Ascending aorta (tissue), 2 donors: Measurements from ENCODE around the gene RNF207. TPM values are rescaled to one million over a fixed set of nuclear protein-coding genes. Genes with fewer than 3 reads are reported as not detected.

Experiments
- DNase-seq, 2 donors: peaks; one replicate each; pipeline ENCODE4 v3.0.0-alpha.2; 2019; ENCODE audit warnings: low spot score in 2 of 2
- H3K27ac ChIP-seq, 2 donors: fragments of 200-600 bp; sonication (generic); one replicate each; pipeline ENCODE4 v1.5.1; 2016 to 2017; ENCODE audit warnings: mild to moderate bottlenecking in 1 of 2
- H3K27me3 ChIP-seq: fragments of 200-600 bp; sonication (generic); one replicate; pipeline ENCODE4 v1.5.1; 2017
- H3K36me3 ChIP-seq, 2 donors: fragments of 200-600 bp; sonication (generic); one replicate each; pipeline ENCODE4 v1.5.1; 2016
- H3K4me1 ChIP-seq, 2 donors: fragments of 200-600 bp; sonication (generic); one replicate each; pipeline ENCODE4 v1.5.1; 2016 to 2017; ENCODE audit warnings: mild to moderate bottlenecking in 1 of 2
- H3K4me3 ChIP-seq, 2 donors: fragments of 200-600 bp; sonication (generic); one replicate each; pipeline ENCODE4 v1.5.1; 2016 to 2017; ENCODE audit warnings: mild to moderate bottlenecking in 1 of 2
- H3K9me3 ChIP-seq, 2 donors: fragments of 200-600 bp; sonication (generic); one replicate each; pipeline ENCODE4 v1.5.1; 2016
- intact Hi-C: fragments of 100-400 bp; cut with DNase I; formaldehyde crosslinking; loops from one replicate; pipeline ENCODE4 v1.15.1; 2023
- total RNA-seq: library from RNA; depleted of rRNA; stranded (reverse); fragments of >200 nt; gene quantifications from one replicate; pipeline ENCODE4 v1.1.0, GENCODE V29; 2016
- TF ChIP-seq, protein P1 (sequence below), 3 experiments: fragments of 200-600 bp in 2 of 3; fragments of 450-650 bp in 1 of 3; sonication (generic) in 2 of 3; IDR thresholded peaks; one replicate each; pipeline ENCODE4 v1.5.1; 2016 to 2019; ENCODE audit warnings: antibody characterized with exemption in 3 of 3, mild to moderate bottlenecking in 1 of 3, moderate library complexity in 1 of 3

RNF207 gene
- total RNA-seq, 1 donor from 2014 or later = 81.1 TPM

- DNase-seq = no peak
Measured at GRCh38 chr1:6253380-6253779, 47.5 kb downstream of the RNF207 start.

DNA sequence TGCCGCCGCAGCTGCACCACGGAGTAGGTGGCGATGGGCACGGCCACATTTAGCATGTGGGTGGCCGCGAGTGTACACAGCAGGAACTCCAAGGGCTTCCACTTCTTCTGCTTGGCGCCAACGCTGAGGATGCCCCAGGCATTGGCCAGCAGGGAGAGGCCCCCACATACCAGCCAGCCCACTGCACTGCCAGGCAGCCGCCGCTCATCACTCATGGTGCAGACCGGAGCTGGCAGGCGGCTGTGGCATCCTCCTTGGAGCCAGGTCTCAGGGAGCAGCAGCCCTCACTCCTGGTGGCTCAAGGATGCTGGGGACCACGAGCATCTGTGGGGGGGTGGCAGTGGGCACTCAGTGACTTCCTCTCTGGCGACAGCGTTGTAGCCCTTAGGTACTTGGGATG is 48.8 kb downstream of the RNF207 start:
- Histone ChIP-seq H3K27ac (no peak overlapping the region), H3K27me3 (peaks cover 14% of the 10 kb centered on the region), H3K9me3 (no peaks in the 10 kb centered on the region), H3K4me1 (no peaks in the 10 kb centered on the region), H3K36me3 (no peaks in the 10 kb centered on the region), H3K4me3 (no peak overlapping the region)
- no peak for DNase-seq
- intact Hi-C loops = no loop called here
- TF ChIP-seq, protein P1, sequence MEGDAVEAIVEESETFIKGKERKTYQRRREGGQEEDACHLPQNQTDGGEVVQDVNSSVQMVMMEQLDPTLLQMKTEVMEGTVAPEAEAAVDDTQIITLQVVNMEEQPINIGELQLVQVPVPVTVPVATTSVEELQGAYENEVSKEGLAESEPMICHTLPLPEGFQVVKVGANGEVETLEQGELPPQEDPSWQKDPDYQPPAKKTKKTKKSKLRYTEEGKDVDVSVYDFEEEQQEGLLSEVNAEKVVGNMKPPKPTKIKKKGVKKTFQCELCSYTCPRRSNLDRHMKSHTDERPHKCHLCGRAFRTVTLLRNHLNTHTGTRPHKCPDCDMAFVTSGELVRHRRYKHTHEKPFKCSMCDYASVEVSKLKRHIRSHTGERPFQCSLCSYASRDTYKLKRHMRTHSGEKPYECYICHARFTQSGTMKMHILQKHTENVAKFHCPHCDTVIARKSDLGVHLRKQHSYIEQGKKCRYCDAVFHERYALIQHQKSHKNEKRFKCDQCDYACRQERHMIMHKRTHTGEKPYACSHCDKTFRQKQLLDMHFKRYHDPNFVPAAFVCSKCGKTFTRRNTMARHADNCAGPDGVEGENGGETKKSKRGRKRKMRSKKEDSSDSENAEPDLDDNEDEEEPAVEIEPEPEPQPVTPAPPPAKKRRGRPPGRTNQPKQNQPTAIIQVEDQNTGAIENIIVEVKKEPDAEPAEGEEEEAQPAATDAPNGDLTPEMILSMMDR (IDR thresholded peaks at IDR 0.05) = no peak

More at GRCh38 chr1:6253380-6253779, 47.5 kb downstream of the RNF207 start:
- H3K36me3 ChIP-seq = no peaks in the 10 kb centered on the region
- intact Hi-C loops = no loop called here
- peaks cover 8% of the 10 kb centered on the region for H3K27me3 ChIP-seq
- no peak overlapping the region for H3K4me3 ChIP-seq
- TF ChIP-seq, protein P1 (IDR thresholded peaks at IDR 0.05) = no peak
- no peak overlapping the region for H3K27ac ChIP-seq
- no peaks in the 10 kb centered on the region for H3K4me1 ChIP-seq
- no peaks in the 10 kb centered on the region for H3K9me3 ChIP-seq

GRCh38 chr1:6256645-6257044 is 50.7 kb downstream of the RNF207 start:
- Histone ChIP-seq H3K4me3 (no peak overlapping the region), H3K4me1 (peaks cover 0 to 6% of the 10 kb centered on the region in 2 donors), H3K36me3 (no peaks in the 10 kb centered on the region), H3K27ac (no peak overlapping the region), H3K9me3 (no peaks in the 10 kb centered on the region), H3K27me3 (peaks cover 7% of the 10 kb centered on the region)
- no peak for DNase-seq
- intact Hi-C loops = no loop called here
- TF ChIP-seq, protein P1 (IDR thresholded peaks at IDR 0.05) = no peak

DNA sequence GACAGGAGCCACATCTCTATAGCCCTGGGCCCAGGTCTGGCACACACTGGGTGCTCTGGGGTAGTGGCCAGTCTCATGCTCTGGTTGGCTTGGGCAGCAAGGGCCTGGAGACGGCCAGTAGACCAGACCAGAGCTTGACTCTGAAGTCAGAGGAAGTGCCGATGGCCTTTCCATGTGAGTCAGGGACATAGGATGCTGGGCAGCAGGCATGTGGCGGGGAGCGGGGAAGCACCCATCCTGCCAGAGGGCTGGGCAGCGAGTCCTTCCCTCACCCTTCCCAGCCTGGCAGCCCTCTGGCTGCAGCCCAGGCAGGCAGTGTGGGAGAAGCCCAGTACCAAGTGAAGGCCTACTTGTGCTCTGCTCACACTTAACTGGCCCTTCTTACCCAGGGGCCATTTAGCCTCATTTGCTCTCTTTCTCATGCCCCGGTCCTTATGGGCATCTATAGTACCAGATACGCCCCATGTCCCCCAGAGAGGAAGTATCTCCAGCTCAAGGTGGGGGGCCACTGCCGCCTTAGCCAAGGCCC is 51.7 kb downstream of the RNF207 start:
- Histone ChIP-seq H3K9me3 (no peaks in the 10 kb centered on the region), H3K27me3 (peaks cover 7% of the 10 kb centered on the region), H3K4me3 (no peak overlapping the region), H3K36me3 (no peaks in the 10 kb centered on the region), H3K27ac (no peak overlapping the region), H3K4me1 (peaks cover 0 to 6% of the 10 kb centered on the region in 2 donors)
- no peak for DNase-seq
- TF ChIP-seq, protein P1 (IDR thresholded peaks at IDR 0.05) = no peak
- intact Hi-C loops = no loop called here

- H3K27me3 ChIP-seq = peaks cover 7% of the 10 kb centered on the region
- DNase-seq = no peak
- no peak overlapping the region for H3K4me3 ChIP-seq
- TF ChIP-seq, protein P1 (IDR thresholded peaks at IDR 0.05) = no peak
- no peak overlapping the region for H3K27ac ChIP-seq
- intact Hi-C loops = no loop called here
- H3K4me1 ChIP-seq = peaks cover 0 to 6% of the 10 kb centered on the region in 2 donors
- no peaks in the 10 kb centered on the region for H3K36me3 ChIP-seq
- no peaks in the 10 kb centered on the region for H3K9me3 ChIP-seq
Measured at GRCh38 chr1:6258675-6259074, 52.8 kb downstream of the RNF207 start.
